ENCODE data around the gene THEM4.

DNA sequence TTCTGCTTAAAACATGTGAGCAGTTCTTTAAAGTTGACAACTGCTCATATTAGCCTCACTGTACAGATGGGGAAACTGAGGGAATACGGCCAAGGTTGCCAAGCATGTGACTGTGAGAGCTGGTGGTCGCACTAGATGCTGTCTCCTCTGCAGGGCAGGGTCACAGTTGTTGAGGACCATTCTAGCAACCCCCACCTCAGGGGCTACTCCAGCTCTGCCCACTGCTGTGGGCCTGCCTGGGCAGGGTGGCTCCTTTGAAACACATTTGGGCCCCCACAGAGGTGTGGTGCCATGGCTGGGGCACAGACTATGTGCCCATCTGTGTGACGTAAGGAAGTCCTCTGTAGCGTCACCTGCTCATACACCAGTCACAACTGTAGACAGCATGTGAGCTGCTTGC, 56.6 kb downstream of the THEM4 start:
- TF ChIP-seq, protein P1, sequence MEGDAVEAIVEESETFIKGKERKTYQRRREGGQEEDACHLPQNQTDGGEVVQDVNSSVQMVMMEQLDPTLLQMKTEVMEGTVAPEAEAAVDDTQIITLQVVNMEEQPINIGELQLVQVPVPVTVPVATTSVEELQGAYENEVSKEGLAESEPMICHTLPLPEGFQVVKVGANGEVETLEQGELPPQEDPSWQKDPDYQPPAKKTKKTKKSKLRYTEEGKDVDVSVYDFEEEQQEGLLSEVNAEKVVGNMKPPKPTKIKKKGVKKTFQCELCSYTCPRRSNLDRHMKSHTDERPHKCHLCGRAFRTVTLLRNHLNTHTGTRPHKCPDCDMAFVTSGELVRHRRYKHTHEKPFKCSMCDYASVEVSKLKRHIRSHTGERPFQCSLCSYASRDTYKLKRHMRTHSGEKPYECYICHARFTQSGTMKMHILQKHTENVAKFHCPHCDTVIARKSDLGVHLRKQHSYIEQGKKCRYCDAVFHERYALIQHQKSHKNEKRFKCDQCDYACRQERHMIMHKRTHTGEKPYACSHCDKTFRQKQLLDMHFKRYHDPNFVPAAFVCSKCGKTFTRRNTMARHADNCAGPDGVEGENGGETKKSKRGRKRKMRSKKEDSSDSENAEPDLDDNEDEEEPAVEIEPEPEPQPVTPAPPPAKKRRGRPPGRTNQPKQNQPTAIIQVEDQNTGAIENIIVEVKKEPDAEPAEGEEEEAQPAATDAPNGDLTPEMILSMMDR (IDR thresholded peaks at IDR 0.05): no peak
- TF ChIP-seq POLR2A (IDR thresholded peaks at IDR 0.05): no peak

Data from body of pancreas (tissue), 4 donors.